LNCaP clone FGC (cell line): ENCODE results near the gene GPR150.

ENCODE experiments used
- DNase-seq: peaks from one replicate; pipeline ENCODE4 v3.0.0-alpha.2; 2011; ENCODE audit warnings: low read depth
- H3K4me3 ChIP-seq: 2 replicates; pipeline ENCODE4 v1.5.1; 2011; ENCODE audit warnings: mild to moderate bottlenecking, low read depth, low read length, control low read depth
- CTCF ChIP-seq: IDR thresholded peaks from 2 replicates; pipeline ENCODE4 v1.5.1; 2012; ENCODE audit warnings: mild to moderate bottlenecking; ENCODE audit not compliant: control insufficient read depth, insufficient read depth; ENCODE audit errors: extremely low read depth

Gene GPR150

DNA sequence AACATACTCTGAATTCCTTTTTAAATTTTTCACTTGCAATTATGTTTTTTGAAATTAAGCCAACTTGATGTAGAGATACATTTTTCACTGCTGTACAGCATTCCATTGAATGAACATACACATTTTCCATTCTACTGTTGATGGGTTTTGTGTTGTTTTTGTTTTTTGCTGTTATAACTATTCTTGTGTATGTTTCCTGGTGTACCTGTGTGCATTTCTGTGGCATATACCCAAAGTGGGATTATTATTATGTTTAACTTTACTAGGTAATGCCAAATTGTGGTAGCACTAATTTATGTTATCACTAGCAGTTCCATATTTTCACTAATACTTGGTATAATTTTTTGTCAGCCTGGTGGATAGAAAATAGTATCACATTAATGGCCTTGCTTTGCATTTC is 29.4 kb downstream of the GPR150 start:
- TF ChIP-seq CTCF, result no peak
- DNase-seq, result no peak
- H3K4me3 ChIP-seq, result no peak overlapping the region

DNA sequence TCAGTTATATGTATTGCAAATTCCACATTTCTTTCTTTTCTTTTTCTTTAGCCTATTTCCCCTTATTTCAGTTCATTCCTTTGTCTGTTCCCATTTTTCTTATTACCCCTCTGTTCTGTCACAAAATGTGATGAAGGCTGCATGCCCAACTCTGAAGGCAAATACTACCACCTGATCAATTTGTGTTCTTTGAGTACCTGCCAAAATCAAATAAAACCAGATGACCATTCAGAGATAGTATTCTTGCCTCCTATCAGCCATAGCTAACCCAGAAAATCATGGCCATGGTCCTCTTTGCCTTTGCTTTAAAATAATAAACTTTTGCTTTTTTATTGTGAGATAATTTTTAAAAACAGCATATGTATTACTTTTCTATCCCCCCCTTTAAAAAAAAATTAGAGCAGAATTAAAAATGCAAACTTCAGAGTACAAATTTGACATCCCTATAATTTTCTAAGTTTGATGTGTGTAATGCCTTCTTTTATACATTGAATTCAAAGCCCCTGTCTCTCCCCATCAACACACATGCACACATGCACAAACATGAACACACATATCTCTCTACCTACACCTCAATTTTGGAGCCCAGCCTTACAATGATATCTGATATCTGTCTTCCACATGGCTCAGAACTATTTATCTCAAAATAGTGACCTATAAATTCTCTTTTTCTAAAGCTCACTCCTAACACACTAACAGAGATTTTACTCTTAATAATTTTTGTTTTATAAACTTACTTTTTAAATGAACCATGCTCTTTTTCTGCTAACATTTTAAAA is 30.1 kb downstream of the GPR150 start:
- no peak overlapping the region for H3K4me3 ChIP-seq
- DNase-seq, result no peak
- TF ChIP-seq CTCF, result no peak

DNA sequence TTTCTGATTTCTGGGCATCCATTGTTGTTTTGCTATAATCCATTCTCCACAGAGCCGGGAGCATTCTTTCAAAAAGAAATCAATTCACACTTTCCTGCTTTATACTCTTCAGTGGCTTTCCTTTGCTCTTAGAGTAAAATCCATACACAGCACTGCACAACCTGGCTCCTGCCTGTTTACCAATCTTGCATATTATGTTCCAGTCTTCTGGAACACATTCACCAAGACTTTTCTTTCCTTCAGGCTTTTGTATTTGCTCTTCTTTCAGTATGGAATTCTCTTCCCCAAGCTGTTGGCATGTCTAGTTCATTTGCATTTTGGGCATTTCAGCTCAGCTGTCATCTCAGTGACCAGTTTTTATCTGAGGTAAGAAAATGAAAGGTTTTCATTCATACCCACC is 33.0 kb downstream of the GPR150 start:
- no peak for DNase-seq
- no peak for TF ChIP-seq CTCF
- H3K4me3 ChIP-seq, result no peak overlapping the region

DNA sequence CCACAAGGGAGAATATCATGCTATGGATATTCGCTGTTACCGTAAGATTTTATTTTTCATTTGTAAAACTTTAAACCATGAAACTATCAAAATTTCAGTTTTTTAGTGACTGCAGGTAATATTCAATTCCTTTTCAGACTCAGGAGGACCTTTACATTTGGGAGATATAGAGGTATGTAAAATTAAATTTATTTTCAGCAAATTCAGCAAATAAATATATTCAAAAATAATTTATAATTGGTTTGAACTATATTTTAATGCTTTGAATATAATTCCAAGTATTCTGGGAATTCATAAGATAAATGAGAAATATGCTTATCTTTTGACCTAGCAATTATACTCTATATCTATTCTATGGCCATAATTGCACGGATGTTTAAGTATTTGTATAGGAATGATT is 34.3 kb downstream of the GPR150 start:
- no peak for TF ChIP-seq CTCF
- no peak for DNase-seq
- H3K4me3 ChIP-seq, result no peak overlapping the region

DNA sequence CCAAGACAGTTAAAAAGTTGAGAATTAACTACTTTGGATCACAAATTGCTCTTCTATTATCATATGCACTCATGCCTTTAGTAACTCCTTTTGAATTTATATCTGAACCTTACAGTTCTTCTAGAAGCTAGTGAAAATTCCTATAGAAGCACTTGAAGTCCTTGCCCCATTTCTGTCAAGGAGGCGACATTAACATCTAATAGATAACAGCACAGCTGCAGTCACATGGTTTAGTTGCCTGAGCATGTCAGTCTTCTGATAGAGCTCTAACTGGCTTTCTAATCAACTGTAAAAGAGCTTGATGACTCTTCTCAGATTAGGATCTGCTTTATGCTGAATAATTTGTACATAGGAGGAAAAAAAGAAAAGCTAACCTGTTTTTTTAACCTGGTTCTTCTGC is 35.7 kb downstream of the GPR150 start:
- no peak for DNase-seq
- H3K4me3 ChIP-seq, result no peak overlapping the region
- no peak for TF ChIP-seq CTCF

- no peak for TF ChIP-seq CTCF
- H3K4me3 ChIP-seq, result no peak overlapping the region
- DNase-seq, result no peak
Measured at GRCh38 chr5:95660060-95660459, 40.2 kb downstream of the GPR150 start.

DNA sequence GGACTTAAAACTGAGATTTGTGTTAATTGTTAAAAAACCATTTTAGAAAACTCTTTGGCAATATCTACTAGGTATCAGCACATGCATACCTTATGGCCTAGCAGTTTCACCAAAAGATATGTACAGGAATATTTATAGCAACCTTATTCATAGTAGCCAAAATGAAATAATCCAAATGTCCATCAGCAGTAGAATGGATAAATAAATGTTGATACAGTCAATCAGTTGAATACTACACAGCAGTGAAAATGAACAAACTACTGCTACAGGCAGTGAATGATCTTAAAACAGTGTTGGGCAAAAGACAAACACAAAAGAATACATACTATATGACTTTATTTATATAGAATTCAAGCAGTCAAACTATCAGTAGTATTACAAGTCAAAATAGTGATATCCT is 43.1 kb downstream of the GPR150 start:
- TF ChIP-seq CTCF, result no peak
- no peak for DNase-seq
- no peak overlapping the region for H3K4me3 ChIP-seq
